PC-3 (cell line): Measurements from ENCODE around the gene IL18R1. TPM values are rescaled to one million over a fixed set of nuclear protein-coding genes. Genes with fewer than 3 reads are reported as not detected.

ENCODE experiments used
- ATAC-seq: fragments of 200-7000 bp; cut with Tn5 transposase; 2 replicates; pipeline ENCODE4 v1.9.1; 2020; ENCODE audit warnings: mild to moderate bottlenecking, moderate library complexity
- BruUV-seq: library from RNA; stranded (reverse); fragments of 400-500 nt; replicated peaks from 2 replicates; lab custom pipeline; 2021; lab: Mats Ljungman, UMichigan
- CTCF ChIA-PET: fragments of 300-600 bp; sonication (Branson Sonifier 250); formaldehyde crosslinking; loops from one replicate; lab custom pipeline; 2022; ENCODE audit warnings: antibody characterized with exemption; lab: Charles Lee
- POLR2A ChIA-PET: fragments of 300-600 bp; sonication (Branson Sonifier 250); formaldehyde crosslinking; loops from one replicate; lab custom pipeline; 2022; ENCODE audit warnings: antibody characterized with exemption; ENCODE audit not compliant: unreplicated experiment; lab: Charles Lee
- DNase-seq: peaks from one replicate; pipeline ENCODE4 v3.0.0-alpha.2; 2015
- H2AFZ ChIP-seq: fragments of 300-600 bp; sonication (generic); 2 replicates; pipeline ENCODE4 v1.6.0; 2016; ENCODE audit warnings: antibody characterized with exemption, low read length
- H3F3A ChIP-seq: fragments of 300-600 bp; sonication (generic); one replicate; pipeline ENCODE4 v1.6.0; 2017; ENCODE audit warnings: antibody characterized with exemption, low read length, control low read depth, mild to moderate bottlenecking; ENCODE audit not compliant: unreplicated experiment
- H3K27ac ChIP-seq: fragments of 300-600 bp; sonication (generic); 2 replicates; pipeline ENCODE4 v1.5.1; 2016; ENCODE audit warnings: mild to moderate bottlenecking, low read length
- H3K27me3 ChIP-seq: fragments of 300-600 bp; sonication (generic); 2 replicates; pipeline ENCODE4 v1.6.1; 2016; ENCODE audit warnings: low read length, mixed read lengths
- H3K36me3 ChIP-seq: fragments of 300-600 bp; sonication (generic); 2 replicates; pipeline ENCODE4 v1.6.1; 2016; ENCODE audit warnings: low read depth, mixed run types, low read length, mixed read lengths
- H3K4me1 ChIP-seq: fragments of 300-600 bp; sonication (generic); 2 replicates; pipeline ENCODE4 v1.5.1; 2016; ENCODE audit warnings: low read length; ENCODE audit not compliant: insufficient read depth
- H3K4me2 ChIP-seq: fragments of 300-600 bp; sonication (generic); 2 replicates; pipeline ENCODE4 v1.6.0; 2016; ENCODE audit warnings: low read length
- H3K4me3 ChIP-seq: fragments of 300-600 bp; sonication (generic); 2 replicates; pipeline ENCODE4 v1.5.1; 2016; ENCODE audit warnings: mild to moderate bottlenecking, low read length, mixed read lengths
- H3K79me2 ChIP-seq: fragments of 300-600 bp; sonication (generic); 2 replicates; pipeline ENCODE4 v1.6.1; 2017; ENCODE audit warnings: low read length, mixed read lengths
- H3K9ac ChIP-seq: fragments of 300-600 bp; sonication (generic); 2 replicates; pipeline ENCODE4 v1.6.0; 2016; ENCODE audit warnings: mild to moderate bottlenecking, low read length
- H3K9me2 ChIP-seq: fragments of 300-600 bp; sonication (generic); replicated peaks from 2 replicates; pipeline ENCODE4 v1.6.1; 2016; ENCODE audit warnings: mixed run types, low read length, mixed read lengths
- H3K9me3 ChIP-seq: fragments of 300-600 bp; sonication (generic); 2 replicates; pipeline ENCODE4 v1.6.1; 2016; ENCODE audit warnings: low read length, mixed read lengths
- H4K20me1 ChIP-seq: fragments of 300-600 bp; sonication (generic); 2 replicates; pipeline ENCODE4 v1.6.1; 2016; ENCODE audit warnings: low read length, mixed read lengths
- EZH2 ChIP-seq: fragments of 300-600 bp; sonication (generic); IDR thresholded peaks from one replicate; pipeline ENCODE4 v1.6.1; 2017; ENCODE audit warnings: antibody characterized with exemption, mild to moderate bottlenecking, low read length; ENCODE audit not compliant: unreplicated experiment
- EZH2phosphoT487 ChIP-seq: fragments of 300-600 bp; sonication (generic); IDR thresholded peaks from 2 replicates; pipeline ENCODE4 v1.6.1; 2018; ENCODE audit warnings: mild to moderate bottlenecking, antibody characterized with exemption, low read length, borderline replicate concordance
- intact Hi-C: fragments of 100-400 bp; cut with micrococcal nuclease; formaldehyde crosslinking; loops from 2 replicates; pipeline ENCODE4 v1.9.0; 2023
- total RNA-seq: library from RNA; depleted of rRNA; stranded (reverse); fragments of >200 nt; gene quantifications from 2 replicates; pipeline ENCODE4 v1.2.3, GENCODE V29; 2014
- TF ChIP-seq, protein P1 (sequence below): fragments of 300-600 bp; sonication (generic); conservative IDR thresholded peaks from 2 replicates; pipeline ENCODE4 v1.5.1; 2017; ENCODE audit warnings: antibody characterized with exemption, low read depth, mild to moderate bottlenecking, low read length

Gene IL18R1
- total RNA-seq, 1 experiment from 2014 or later: 1.2 TPM

DNA sequence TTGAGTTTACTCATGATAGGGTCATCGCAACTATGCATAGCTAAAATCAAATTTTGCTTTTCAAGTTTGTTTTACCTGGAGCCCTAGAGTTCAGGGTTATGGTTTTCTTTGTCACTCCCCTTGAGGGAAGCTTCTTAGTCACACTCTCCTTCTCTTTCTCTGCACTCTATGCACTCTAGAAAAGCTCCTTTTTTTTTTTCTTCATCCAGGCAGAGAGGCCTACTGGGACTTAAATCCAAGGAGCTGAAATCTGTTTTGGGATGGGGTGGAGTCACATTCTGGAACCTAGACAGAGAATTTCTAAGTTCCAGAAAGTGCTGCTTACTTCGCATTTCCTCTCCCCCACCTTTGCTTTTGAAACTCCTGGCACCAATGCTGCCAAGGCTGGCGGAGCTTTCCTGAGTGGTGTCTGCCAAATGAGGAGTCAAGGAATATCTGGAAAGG, 19.1 kb upstream of the IL18R1 start:
- Histone ChIP-seq H3K9me3 (no peaks in the 10 kb centered on the region), H4K20me1 (no peaks in the 10 kb centered on the region), H3K27me3 (no peaks in the 10 kb centered on the region), H3K36me3 (no peaks in the 10 kb centered on the region), H3K9me2 (no peaks in the 10 kb centered on the region), H3K4me3 (peak overlapping the region; percentile 62), H3K27ac (peak overlapping the region; percentile 99), H2AFZ (peak overlapping the region; percentile 45; the same call in 1 of the 2 replicates), H3K79me2 (no peaks in the 10 kb centered on the region), H3K4me2 (peak overlapping the region; percentile 86), H3F3A (peaks cover 4% of the 10 kb centered on the region), H3K4me1 (peaks cover 42% of the 10 kb centered on the region), H3K9ac (peak overlapping the region; percentile 85)
- DNase-seq (peak; percentile 94), ATAC-seq (peak; percentile 87)
- TSS peak; percentile 67 for BruUV-seq
- no peak for TF ChIP-seq EZH2
- TF ChIP-seq, protein P1, sequence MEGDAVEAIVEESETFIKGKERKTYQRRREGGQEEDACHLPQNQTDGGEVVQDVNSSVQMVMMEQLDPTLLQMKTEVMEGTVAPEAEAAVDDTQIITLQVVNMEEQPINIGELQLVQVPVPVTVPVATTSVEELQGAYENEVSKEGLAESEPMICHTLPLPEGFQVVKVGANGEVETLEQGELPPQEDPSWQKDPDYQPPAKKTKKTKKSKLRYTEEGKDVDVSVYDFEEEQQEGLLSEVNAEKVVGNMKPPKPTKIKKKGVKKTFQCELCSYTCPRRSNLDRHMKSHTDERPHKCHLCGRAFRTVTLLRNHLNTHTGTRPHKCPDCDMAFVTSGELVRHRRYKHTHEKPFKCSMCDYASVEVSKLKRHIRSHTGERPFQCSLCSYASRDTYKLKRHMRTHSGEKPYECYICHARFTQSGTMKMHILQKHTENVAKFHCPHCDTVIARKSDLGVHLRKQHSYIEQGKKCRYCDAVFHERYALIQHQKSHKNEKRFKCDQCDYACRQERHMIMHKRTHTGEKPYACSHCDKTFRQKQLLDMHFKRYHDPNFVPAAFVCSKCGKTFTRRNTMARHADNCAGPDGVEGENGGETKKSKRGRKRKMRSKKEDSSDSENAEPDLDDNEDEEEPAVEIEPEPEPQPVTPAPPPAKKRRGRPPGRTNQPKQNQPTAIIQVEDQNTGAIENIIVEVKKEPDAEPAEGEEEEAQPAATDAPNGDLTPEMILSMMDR: no peak
- no peak for TF ChIP-seq EZH2phosphoT487
- intact Hi-C loops: no loop called here
- ChIA-PET POLR2A (interaction anchor here (0.6 to 0.7 kb wide), 4 partner anchors 52 to 1084 kb away, joined by 3 to 8 read pairs (median 5); partner anchors contain the start of gene CNOT11), CTCF (interaction anchor here (0.6 to 1.6 kb wide), 4 partner anchors 51 to 87 kb away, joined by 3 to 6 read pairs (median 4); no protein-coding TSS in a partner anchor)

DNA sequence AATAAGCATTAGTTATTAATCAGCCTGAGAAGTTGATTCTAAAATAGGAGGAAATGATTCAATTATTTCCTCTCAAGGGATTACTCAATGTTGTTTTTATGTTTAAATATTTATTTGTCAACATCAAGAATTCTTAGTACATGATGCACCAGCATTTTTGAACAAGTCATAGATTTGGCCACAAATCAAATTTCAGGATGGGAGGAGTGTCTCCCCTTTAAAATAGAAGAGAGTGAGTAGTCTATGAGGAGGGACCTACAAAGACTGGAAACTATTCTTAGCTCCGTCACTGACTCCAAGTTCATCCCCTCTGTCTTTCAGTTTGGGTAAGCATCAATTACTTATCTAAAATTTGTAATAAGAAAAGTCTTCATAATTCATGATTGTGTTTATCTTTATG, 18.6 kb upstream of the IL18R1 start:
- Histone ChIP-seq H3F3A (peaks cover 4% of the 10 kb centered on the region), H3K79me2 (no peaks in the 10 kb centered on the region), H2AFZ (peak overlapping the region; percentile 45; the same call in 1 of the 2 replicates), H3K9me2 (no peaks in the 10 kb centered on the region), H3K4me2 (peak overlapping the region; percentile 86), H3K36me3 (no peaks in the 10 kb centered on the region), H3K9ac (peak overlapping the region; percentile 85), H3K9me3 (no peaks in the 10 kb centered on the region), H3K4me3 (peak overlapping the region; percentile 62), H3K4me1 (peaks cover 42% of the 10 kb centered on the region), H4K20me1 (no peaks in the 10 kb centered on the region), H3K27me3 (no peaks in the 10 kb centered on the region), H3K27ac (peak overlapping the region; percentile 99)
- CTCF ChIA-PET: interaction anchor here (0.6 to 1.6 kb wide), 3 partner anchors 51 to 172 kb away, joined by 3 to 6 read pairs (median 4); no protein-coding TSS in a partner anchor
- POLR2A ChIA-PET: interaction anchor here (0.7 to 0.8 kb wide), 3 partner anchors 9 to 1085 kb away, joined by 3 to 8 read pairs (median 4); partner anchors contain the start of gene CNOT11
- intact Hi-C loops: loop anchor here (1.0 kb wide), 2 partner anchors 52 to 79 kb away; no protein-coding TSS in a partner anchor
- DNase-seq (peak; percentile 95), ATAC-seq (peak; percentile 78)
- no TSS peak for BruUV-seq
- TF ChIP-seq EZH2phosphoT487 (no peak), EZH2 (no peak)
- TF ChIP-seq, protein P1: no peak
